ENCODE results near the gene PHF24. TPM values are rescaled to one million over a fixed set of nuclear protein-coding genes. Genes with fewer than 3 reads are reported as not detected.

Gene PHF24
- polyA plus RNA-seq, 2 donors, result 0.04 to 0.07 TPM

DNA sequence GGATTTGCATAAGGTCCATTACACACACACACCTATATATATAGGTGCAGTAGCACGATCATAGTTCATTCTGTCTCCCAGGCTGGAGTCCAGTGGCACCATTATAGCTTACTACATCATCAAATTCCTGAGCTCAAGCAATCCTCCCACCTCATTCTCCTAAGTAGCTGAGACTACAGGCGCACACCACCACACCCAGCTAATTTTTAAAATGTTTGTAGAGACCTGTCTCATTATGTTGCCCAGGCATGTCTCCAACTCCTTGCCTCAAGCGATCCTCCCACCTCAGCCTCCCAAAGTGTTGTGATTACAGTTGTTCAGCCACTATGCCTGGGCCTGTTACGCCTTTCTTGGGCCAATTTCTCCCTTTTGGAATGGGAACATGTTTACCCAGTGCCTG is 71.2 kb downstream of the PHF24 start:
- WGBS, 2 donors, result 45 to 67% methylated on average over 4 of the region's 4 CpGs
- no peaks in the 10 kb centered on the region for H3K27me3 ChIP-seq (ENCODE audit: control insufficient read depth in 1 of 2, insufficient read depth in 2 of 2, low read length in 2 of 2)
- H3K9me3 ChIP-seq (ENCODE audit: control insufficient read depth in 2 of 2, insufficient read depth in 1 of 2, low read depth in 1 of 2, low read length in 1 of 2), result no peaks in the 10 kb centered on the region
- H3K36me3 ChIP-seq (ENCODE audit: control insufficient read depth in 2 of 2, insufficient read depth in 2 of 2, low read length in 1 of 2), result no peaks in the 10 kb centered on the region
- no peak overlapping the region for H3K4me3 ChIP-seq (ENCODE audit: low read depth in 1 of 2, low read length in 2 of 2)
- no peak overlapping the region for H3K27ac ChIP-seq (ENCODE audit: low read depth in 2 of 2, low read length in 1 of 2)
- no peaks in the 10 kb centered on the region for H3K4me1 ChIP-seq (ENCODE audit: control insufficient read depth in 2 of 2, insufficient read depth in 2 of 2, low read length in 1 of 2)

DNA sequence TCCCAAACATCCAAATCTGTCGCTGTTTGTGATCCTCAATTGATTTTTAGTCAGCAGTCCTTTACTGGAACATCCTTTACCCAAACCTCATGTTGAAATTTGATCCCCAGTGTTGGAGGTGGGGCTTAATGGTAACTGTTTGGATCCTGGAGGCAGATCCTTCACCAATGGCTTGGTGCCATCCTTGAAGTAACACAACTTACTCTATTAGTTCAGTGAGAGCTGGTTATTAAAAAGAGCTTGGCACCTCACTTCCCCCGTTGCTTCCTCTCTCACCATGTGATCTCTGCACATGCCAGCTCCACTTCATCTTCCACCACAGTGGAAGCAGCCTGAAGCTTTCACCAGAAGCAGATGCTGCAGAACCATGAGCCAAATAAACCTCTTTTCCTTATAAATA is 71.8 kb downstream of the PHF24 start:
- no peaks in the 10 kb centered on the region for H3K4me1 ChIP-seq (ENCODE audit: control insufficient read depth in 2 of 2, insufficient read depth in 2 of 2, low read length in 1 of 2)
- H3K36me3 ChIP-seq (ENCODE audit: control insufficient read depth in 2 of 2, insufficient read depth in 2 of 2, low read length in 1 of 2), result no peaks in the 10 kb centered on the region
- 56 to 63% methylated on average over 2 of the region's 2 CpGs for WGBS, 2 donors
- H3K4me3 ChIP-seq (ENCODE audit: low read depth in 1 of 2, low read length in 2 of 2), result no peak overlapping the region
- no peak overlapping the region for H3K27ac ChIP-seq (ENCODE audit: low read depth in 2 of 2, low read length in 1 of 2)
- H3K27me3 ChIP-seq (ENCODE audit: control insufficient read depth in 1 of 2, insufficient read depth in 2 of 2, low read length in 2 of 2), result no peaks in the 10 kb centered on the region
- no peaks in the 10 kb centered on the region for H3K9me3 ChIP-seq (ENCODE audit: control insufficient read depth in 2 of 2, insufficient read depth in 1 of 2, low read depth in 1 of 2, low read length in 1 of 2)

Other genes with a start within 250 kb of the PHF24 start
- gene CCL21, start 248.1 kb upstream of the PHF24 start, polyA plus RNA-seq, result 10 to 100 TPM; 13.2 to 50.9 TPM
- 1 to 10 TPM; 4.2 to 8.9 TPM for gene DNAJB5, start 31.5 kb downstream of the PHF24 start, polyA plus RNA-seq
- gene VCP, start 114.3 kb downstream of the PHF24 start, polyA plus RNA-seq, result 100 to 1,000 TPM in 1 of 2 donors, 10 to 100 TPM in 1; 60.4 to 150 TPM
- gene FANCG, start 121.7 kb downstream of the PHF24 start, polyA plus RNA-seq, result 10 to 100 TPM; 14.7 to 24.5 TPM
- gene PIGO, start 138.3 kb downstream of the PHF24 start, polyA plus RNA-seq, result 10 to 100 TPM; 12.3 to 12.5 TPM
- 100 to 1,000 TPM in 1 of 2 donors, 10 to 100 TPM in 1; 32.9 to 107 TPM for gene STOML2, start 144.8 kb downstream of the PHF24 start, polyA plus RNA-seq
- 10 to 100 TPM; 19.6 to 20.9 TPM for gene ATOSB, start 157.6 kb downstream of the PHF24 start, polyA plus RNA-seq
- 10 to 100 TPM; 11.3 to 15.6 TPM for gene UNC13B, start 203.7 kb downstream of the PHF24 start, polyA plus RNA-seq